GM21515 (cell line): ENCODE data around the gene SPOPL.

Experiments used
- ATAC-seq: cut with Tn5 transposase; IDR thresholded peaks from one replicate; pipeline ENCODE4 v1.9.1; 2021; ENCODE audit not compliant: unreplicated experiment

SPOPL gene

GRCh38 chr2:138596403-138596802, 94.8 kb downstream of the SPOPL start:
- ATAC-seq, result no peak

DNA sequence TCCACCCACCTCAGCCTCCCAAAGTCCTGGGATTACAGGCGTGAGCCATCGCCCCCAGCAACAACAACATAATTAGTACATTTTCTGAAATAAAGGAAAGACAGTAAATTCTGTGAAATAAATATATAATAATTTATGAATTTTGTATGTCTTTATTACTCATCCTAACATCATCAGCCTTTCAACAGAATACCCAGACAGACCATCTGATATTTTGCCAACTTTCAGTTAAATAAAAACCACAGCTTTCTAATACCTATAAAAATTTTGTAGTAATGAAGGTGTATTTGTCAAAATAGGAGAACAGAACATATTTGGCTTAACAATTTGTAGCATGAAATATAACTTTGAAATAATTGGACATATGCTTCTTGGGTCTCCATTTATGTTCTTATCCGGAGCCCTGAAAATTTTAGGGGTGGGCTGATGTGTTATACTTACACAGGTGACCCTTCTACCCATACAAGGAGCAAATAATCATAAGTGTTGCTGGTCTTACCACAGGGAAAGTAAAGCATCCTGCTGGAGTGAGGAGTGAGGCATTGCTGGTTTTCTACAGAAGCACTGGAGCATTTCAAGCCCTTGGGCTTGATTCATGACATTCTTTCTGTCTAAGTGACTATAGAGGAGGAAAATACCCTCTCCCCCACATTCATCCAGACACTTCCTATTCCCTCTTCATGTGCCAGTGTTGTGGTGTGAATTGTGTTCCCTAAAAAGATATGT, 99.3 kb downstream of the SPOPL start:
- ATAC-seq, result no peak

DNA sequence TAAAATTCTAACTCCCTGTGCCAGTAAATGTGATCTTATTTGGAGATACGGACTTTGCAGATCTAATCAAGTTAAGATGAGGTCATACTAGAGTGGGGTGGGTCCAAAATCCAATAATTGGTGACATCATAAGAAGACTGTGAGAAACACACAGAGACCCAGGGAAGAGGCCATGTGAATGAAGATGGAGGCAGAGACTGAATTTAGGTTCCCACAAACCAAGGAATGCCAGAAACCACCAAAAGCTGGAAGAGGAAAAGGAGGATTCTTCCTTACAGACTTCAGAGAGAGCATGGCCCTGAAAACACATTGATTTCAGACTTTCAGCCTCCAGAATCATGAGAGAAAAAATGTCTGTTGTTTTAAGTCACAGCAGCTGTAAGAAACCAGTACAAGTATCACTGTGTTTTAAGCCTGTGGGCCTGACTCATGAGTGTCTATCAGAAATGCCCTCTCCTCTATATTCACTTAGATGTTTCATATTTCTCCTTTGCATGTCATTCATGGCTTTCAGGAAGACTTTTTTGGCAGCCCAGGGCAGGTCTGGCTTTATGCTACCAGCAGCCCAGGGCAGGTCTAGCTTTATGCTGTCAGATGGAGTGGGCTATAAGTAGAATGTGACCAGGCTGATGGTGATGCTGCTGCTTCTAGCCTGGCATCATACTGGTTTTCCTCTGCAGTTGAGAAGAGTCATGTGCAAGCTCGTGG, 100.0 kb downstream of the SPOPL start:
- ATAC-seq, result no peak

DNA sequence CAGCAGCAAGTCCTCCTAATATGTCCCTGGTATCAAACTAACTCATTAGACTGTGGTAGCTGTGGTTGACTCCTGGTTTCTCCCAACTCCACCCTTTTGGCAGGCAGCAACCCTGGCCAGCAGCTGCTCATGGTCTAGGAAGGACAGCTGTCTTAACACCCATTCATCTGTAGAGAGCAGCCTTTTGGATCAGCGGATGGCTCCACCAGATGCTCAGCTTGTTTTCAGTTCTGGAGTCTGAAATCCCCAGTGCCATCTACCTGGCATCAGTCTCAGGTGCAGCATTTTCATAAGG, 100.5 kb downstream of the SPOPL start:
- ATAC-seq, result no peak

- no peak for ATAC-seq
These were observed 106.2 kb downstream of the SPOPL start for GRCh38 chr2:138607746-138608145.

DNA sequence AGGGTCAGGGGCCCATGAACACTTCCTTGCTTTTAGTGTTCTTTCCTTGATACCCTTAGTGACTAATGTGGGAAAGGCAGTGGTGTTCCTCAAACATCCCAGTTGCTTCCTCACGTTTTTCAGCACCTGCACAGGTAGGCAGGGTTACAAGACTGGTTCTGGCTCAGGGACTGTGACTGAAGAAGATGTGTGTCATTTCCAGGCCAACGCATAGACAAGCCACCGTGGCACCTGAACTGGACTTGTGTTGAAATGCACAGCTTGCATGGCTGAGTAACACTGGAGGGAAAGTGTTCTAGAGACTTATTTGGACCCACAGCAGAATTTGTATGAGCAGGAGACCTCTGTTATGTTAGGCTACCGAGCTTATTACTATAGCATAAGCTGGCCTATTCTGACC, 107.9 kb downstream of the SPOPL start:
- ATAC-seq, result no peak

DNA sequence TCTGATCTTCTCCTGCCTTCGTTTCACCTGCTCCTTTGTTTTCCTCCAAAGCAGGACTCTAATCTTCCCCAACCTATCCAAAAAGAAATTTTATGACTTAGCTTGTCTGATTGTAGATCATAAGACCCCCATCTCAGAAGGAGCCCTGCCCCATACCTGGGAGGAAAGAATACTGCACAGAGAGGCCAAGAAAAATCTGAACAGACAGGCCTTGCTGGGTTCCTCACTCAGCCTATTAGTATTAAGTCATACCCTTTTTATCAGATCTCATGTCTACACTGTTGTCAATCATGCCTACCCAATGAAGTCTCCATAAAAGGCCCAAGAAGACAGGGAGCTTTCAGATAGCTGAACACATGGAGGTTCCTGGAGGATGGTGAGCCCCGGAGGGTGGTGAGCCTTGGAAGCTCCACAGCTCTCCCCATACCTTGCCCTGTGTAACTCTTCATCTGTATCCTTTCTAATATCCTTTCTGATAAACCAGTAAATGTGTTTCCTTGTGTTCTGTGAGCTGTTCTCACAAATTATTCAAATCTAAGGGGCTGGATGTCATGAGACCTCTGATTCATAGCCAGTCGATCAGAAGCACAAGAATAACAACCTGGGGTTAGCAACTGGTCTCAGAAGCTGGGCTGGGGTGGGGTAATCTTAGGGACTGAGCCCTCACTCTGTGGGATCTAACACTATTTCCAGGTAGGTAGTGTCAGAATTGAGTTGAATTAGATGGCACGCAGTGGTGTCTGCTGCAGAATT, 108.8 kb downstream of the SPOPL start:
- ATAC-seq, result no peak

DNA sequence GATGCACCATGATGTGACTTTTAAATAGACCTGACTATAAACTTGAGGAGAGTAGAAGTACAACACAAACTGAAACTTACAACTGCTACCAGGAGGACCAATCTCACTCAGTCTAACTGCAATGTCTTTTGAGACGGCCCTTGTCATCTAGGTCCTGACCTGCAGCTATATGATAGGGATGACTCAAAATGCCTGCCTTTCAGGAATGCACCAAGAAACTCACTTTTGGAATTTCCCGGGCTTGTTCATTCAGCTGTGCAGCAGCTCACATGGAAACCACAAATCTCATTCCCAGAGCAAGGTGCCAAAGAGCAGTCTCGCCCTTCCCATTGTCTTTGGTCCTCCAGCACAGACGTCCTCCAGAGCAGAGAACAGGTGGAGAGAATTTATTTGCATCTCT, 113.7 kb downstream of the SPOPL start:
- no peak for ATAC-seq

- no peak for ATAC-seq
These were observed 115.5 kb downstream of the SPOPL start for GRCh38 chr2:138617026-138617425.

DNA sequence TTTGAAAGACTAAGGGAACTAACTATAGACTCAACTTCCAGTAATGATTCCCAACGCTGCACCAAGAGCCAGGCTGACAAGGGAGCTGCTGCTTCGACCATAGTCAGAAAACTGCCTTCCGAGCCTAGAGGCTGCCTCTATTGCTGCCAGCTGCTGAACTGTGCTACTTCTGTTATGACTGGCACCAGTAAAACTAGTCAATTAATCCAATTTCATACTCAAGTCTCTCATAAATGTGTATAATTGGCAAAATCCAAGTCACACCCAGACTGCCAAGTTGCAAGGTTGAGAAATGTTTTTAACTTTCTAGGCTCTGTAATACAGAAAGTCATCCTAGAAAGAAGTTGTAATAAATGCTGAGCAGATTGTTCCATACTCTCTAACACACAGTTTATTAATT, 117.4 kb downstream of the SPOPL start:
- ATAC-seq, result no peak

GRCh38 chr2:138620431-138620830, 118.9 kb downstream of the SPOPL start:
- no peak for ATAC-seq

- no peak for ATAC-seq
These were observed 119.6 kb downstream of the SPOPL start for GRCh38 chr2:138621139-138621538.

DNA sequence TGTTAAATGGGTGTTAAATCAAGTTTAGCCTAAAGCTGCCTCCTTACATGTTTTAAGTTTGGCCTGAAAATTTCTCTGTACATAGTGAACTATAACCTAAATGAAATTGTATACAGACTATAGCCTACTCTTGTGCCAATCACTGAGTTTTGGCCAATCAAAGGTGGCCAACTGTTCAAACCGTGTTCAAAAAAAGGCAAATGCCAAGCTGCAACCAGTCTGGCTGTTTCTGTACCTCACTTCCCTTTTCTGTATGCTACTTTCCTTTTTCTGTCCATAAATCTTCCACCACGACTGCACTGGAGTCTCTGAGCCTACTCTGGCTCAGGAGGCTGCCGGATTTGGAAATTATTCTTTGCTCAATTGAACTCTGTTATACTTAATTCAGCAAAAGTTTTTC, 121.0 kb downstream of the SPOPL start:
- ATAC-seq, result no peak
